ENCODE results near the gene VCP. TPM values are rescaled to one million over a fixed set of nuclear protein-coding genes. Genes with fewer than 3 reads are reported as not detected.

VCP gene
- total and polyA plus RNA-seq, 2 experiments from 2014 or later, result 130 to 408 TPM

DNA sequence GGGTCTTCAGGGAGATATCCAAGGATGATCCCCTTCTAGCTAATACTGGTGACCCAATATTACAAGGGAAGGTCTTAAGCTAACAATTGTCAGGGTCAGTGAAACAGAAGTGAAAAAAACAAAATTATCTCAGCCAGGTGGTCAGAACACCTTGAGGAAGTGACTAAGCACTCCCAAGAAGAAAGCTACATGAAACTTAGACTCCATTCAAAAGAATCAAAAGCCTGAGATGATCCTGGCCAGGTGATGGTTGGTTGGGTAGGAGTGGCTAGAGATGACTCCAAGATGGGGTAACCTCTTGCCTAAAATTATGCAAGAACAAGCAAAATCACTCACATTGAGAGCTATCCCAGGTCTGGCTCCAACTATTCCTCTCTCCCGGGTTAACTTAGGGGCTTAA, 5.4 kb downstream of the VCP start:
- Mint-ChIP-seq H3K4me3 (no peak overlapping the region), H3K36me3 (ENCODE audit: low read depth) (peaks cover 90% of the 10 kb centered on the region)
- ATAC-seq, result no peak

DNA sequence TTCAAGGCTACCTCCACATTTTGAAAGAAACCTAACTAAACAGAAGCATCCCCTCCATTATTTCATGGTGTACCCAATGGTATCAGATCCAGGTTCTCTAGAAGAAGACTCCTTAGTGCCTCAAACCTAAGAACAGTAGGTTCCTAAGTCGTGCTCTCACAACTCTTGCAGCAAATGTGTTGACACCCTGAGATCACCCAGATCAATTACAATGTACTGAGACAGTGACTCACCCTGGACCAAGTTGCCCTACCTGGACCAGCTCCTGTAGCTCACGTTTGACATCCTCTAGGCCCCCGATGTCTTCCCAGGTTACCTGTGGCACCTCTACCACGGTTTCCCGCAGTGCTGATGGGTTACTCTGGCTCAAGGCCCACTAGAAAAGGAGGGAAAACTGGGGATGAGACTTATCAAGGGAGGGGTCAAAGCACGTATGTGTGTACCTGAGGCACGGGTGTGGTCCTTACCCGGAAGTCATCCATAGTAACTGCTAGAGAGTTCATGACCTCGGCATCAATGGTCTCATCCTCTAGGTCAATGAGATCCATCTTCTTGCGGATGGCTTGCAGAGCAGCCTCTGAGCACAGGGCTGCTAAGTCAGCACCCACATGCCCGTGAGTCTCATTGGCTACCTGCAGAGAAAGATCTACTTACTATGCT, 11.7 kb downstream of the VCP start:
- Histone ChIP-seq H3K36me3 (ENCODE audit: insufficient read depth) (peaks cover 99% of the 10 kb centered on the region), H3F3A (replicated peaks; ENCODE audit: low read depth) (peaks cover 60% of the 10 kb centered on the region), H3K4me3 (no peak overlapping the region), H3K4me2 (no peak overlapping the region), H3K9me2 (ENCODE audit: insufficient read depth) (no peaks in the 10 kb centered on the region), H2AFZ (no peak overlapping the region), H3K27me3 (ENCODE audit: insufficient read depth) (no peaks in the 10 kb centered on the region), H3K79me2 (replicated peaks; ENCODE audit: insufficient read depth) (peaks cover 13% of the 10 kb centered on the region), H4K20me1 (replicated peaks; ENCODE audit: insufficient read depth) (peaks cover 37% of the 10 kb centered on the region), H3K4me1 (ENCODE audit: insufficient read depth) (no peaks in the 10 kb centered on the region), H3K27ac (ENCODE audit: low read depth) (no peak overlapping the region)
- DNase-seq (ENCODE audit: low spot score) (no peak), ATAC-seq (no peak)
- TF ChIP-seq EZH2phosphoT487 (IDR thresholded peaks at IDR 0.05; ENCODE audit: unreplicated experiment), result no peak
- TF ChIP-seq STAT1 (IDR thresholded peaks at IDR 0.05; ENCODE audit: unreplicated experiment), result no peak
- TF ChIP-seq, protein P1, sequence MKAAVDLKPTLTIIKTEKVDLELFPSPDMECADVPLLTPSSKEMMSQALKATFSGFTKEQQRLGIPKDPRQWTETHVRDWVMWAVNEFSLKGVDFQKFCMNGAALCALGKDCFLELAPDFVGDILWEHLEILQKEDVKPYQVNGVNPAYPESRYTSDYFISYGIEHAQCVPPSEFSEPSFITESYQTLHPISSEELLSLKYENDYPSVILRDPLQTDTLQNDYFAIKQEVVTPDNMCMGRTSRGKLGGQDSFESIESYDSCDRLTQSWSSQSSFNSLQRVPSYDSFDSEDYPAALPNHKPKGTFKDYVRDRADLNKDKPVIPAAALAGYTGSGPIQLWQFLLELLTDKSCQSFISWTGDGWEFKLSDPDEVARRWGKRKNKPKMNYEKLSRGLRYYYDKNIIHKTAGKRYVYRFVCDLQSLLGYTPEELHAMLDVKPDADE (IDR thresholded peaks at IDR 0.05), result no peak
- no peak for TF ChIP-seq CREB1 (CRISPR knock-in tag; IDR thresholded peaks at IDR 0.05; ENCODE audit: low read depth)
- TF ChIP-seq POLR2AphosphoS5 (IDR thresholded peaks at IDR 0.05; ENCODE audit: low read depth), result no peak
- TF ChIP-seq NANOG (IDR thresholded peaks at IDR 0.05; ENCODE audit: borderline replicate concordance), result no peak
- TF ChIP-seq JUNB (IDR thresholded peaks at IDR 0.05; ENCODE audit: unreplicated experiment), result no peak
- Mint-ChIP-seq H3K27me3 (ENCODE audit: insufficient read depth, low read depth, poor library complexity) (peaks cover 7% of the 10 kb centered on the region), H3K4me1 (no peaks in the 10 kb centered on the region), H3K36me3 (ENCODE audit: low read depth) (peaks cover 99% of the 10 kb centered on the region), H3K4me3 (no peak overlapping the region), H3K9me3 (no peaks in the 10 kb centered on the region), H3K27ac (no peak overlapping the region)

More for the DNA sequence above, 5.4 kb downstream of the VCP start:
- Histone ChIP-seq H3K27ac (ENCODE audit: low read depth) (no peak overlapping the region), H3K4me2 (no peak overlapping the region), H3F3A (replicated peaks; ENCODE audit: low read depth) (peaks cover 21% of the 10 kb centered on the region), H2AFZ (no peak overlapping the region), H3K27me3 (ENCODE audit: insufficient read depth) (no peaks in the 10 kb centered on the region), H3K4me3 (no peak overlapping the region), H3K79me2 (replicated peaks; ENCODE audit: insufficient read depth) (peaks cover 73% of the 10 kb centered on the region), H3K4me1 (ENCODE audit: insufficient read depth) (peaks cover 15% of the 10 kb centered on the region), H4K20me1 (replicated peaks; ENCODE audit: insufficient read depth) (peaks cover 60% of the 10 kb centered on the region), H3K36me3 (ENCODE audit: insufficient read depth) (peaks cover 66% of the 10 kb centered on the region), H3K9me2 (ENCODE audit: insufficient read depth) (no peaks in the 10 kb centered on the region)
- Mint-ChIP-seq H3K27ac (peak overlapping the region; percentile 50), H3K4me1 (peaks cover 22% of the 10 kb centered on the region), H3K9me3 (0 out of 3 replicates have a peak, but pooled peaks cover 2% of the 10 kb centered on the region), H3K27me3 (ENCODE audit: insufficient read depth, low read depth, poor library complexity) (peaks cover 9% of the 10 kb centered on the region)
- no peak for DNase-seq (ENCODE audit: low spot score)
- TF ChIP-seq, protein P2, sequence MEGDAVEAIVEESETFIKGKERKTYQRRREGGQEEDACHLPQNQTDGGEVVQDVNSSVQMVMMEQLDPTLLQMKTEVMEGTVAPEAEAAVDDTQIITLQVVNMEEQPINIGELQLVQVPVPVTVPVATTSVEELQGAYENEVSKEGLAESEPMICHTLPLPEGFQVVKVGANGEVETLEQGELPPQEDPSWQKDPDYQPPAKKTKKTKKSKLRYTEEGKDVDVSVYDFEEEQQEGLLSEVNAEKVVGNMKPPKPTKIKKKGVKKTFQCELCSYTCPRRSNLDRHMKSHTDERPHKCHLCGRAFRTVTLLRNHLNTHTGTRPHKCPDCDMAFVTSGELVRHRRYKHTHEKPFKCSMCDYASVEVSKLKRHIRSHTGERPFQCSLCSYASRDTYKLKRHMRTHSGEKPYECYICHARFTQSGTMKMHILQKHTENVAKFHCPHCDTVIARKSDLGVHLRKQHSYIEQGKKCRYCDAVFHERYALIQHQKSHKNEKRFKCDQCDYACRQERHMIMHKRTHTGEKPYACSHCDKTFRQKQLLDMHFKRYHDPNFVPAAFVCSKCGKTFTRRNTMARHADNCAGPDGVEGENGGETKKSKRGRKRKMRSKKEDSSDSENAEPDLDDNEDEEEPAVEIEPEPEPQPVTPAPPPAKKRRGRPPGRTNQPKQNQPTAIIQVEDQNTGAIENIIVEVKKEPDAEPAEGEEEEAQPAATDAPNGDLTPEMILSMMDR (conservative IDR thresholded peaks at IDR 0.05; ENCODE audit: low read depth in 2 of 2), result no peak
